ENCODE measurements around the gene OR1J4. TPM values are rescaled to one million over a fixed set of nuclear protein-coding genes. Genes with fewer than 3 reads are reported as not detected.
"Not testable (repeated sequence)": the region's sequence is repeated elsewhere in the genome, so short reads cannot be mapped to it uniquely, and the experiment has no call there.

Gene OR1J4
- total RNA-seq (2014; rRNA removed; shearing (Covaris generic)) = not detected in 2 replicates

GRCh38 chr9:122518841-122519240 lies at the start of gene OR1J4:
OR1J4 (plus strand) TSS chr9:122519141; CDS start chr9:122519141, 0 bp downstream.
- DNase-seq (ENCODE audit: low read depth) = no peak

DNA sequence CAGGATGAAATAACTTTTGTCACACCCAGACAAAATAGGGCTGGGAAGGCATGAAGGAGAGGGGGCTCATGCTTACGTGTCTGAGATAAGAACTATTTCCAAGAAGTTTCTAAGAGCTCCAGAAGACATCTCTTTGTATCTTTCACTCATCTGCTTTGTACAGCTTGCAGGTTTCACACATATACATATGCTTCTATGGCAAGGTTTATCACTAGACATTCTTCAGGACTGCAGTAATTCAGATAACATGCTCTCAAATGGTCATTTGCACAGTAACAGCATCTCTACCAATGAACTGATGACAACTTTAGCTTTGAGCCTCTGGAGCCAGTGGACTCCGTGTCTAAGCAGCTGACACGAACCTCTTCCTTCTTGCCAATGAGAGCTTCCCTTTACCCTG lies 44.4 kb upstream of the OR1J4 start:
- no peak for DNase-seq (ENCODE audit: low read depth)

DNA sequence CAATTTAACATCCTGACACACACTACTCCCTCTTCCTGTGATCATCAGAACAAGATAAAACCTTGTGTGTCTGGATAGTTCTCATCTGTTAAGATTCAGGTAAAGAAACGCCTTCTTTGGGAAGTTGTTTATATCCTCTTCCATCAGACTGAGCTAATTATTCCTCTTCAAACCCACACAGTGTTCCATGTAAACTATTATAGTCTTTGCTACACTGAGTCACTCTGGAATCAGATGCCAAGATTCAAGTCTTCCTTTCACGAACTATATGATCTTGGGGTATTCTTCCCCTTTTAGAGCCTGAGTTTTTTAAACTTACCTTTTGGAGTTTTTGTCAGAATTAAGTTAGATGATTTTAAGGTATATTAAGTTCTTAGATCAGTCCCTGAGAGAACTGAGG lies 43.2 kb upstream of the OR1J4 start:
- DNase-seq (ENCODE audit: low read depth) = no peak

DNA sequence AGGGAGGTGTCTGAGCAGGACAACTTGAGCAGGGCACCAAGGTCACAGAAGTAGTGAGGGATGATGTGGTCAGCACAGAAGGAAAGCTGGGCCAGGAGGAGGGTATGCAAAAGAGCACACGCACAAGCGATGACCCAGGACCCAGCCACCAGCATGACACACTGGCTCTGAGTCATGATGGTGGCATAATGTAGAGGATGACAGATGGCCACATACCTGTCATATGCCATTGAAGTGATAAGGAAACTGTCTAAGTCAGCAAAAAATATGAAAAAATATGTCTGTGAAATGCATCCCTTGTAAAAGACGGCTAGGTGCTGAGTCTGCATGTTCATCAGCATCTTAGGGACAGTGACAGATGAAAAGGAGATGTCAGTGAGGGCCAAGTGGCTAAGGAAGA lies 41.6 kb upstream of the OR1J4 start:
- no peak for DNase-seq (ENCODE audit: low read depth)

DNA sequence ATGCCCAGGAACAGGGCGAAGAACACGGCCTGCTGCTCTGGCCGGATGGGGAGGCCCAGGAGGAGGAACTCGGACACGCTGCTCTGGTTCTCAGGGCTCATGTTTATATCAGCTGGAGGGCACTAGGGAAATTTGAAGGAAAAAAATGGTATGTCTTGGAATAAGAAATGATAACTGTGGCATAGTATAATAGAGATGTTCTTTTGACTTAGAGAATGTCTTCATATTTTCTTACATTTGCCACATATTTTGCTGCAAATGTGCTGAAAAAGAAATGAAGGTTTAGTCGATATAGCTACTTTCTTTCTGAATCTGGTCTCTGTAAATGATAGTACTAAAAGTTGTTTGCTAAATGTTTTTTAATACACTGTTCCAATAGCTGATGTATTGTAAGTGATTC lies 41.1 kb upstream of the OR1J4 start, which contains the start of gene OR1J1:
OR1J1 (minus strand) TSS at position 101 of the 400 bp plus-strand sequence; CDS start at position 101, 0 bp downstream.
- no peak for DNase-seq (ENCODE audit: low read depth)

- DNase-seq (ENCODE audit: low read depth) = no peak
Measured at GRCh38 chr9:122479062-122479461, 39.9 kb upstream of the OR1J4 start.

GRCh38 chr9:122498883-122499288 lies 20.1 kb upstream of the OR1J4 start:
- peak; percentile 62 for DNase-seq (ENCODE audit: low read depth)

- DNase-seq (ENCODE audit: low read depth) = no peak
Measured at GRCh38 chr9:122506964-122507363, 12.0 kb upstream of the OR1J4 start.

DNA sequence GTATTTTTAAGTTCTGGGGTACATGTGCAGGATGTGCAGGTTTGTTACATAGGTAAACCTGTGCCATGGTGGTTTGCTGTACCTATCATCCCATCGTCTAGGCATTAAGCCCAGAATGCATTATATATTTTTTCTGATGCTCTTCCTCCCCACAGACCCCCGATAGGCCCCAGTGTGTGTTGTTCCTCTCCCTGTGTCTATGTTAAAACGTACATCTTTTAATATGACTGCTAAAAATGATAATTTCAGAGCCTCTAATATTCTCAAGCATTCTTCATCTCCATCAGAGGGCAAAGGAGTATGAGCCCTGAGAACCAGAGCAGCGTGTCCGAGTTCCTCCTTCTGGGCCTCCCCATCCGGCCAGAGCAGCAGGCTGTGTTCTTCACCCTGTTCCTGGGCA lies 8.4 kb upstream of the OR1J4 start, which contains the start of gene OR1J2:
OR1J2 (plus strand) TSS at position 301 of the 400 bp plus-strand sequence; CDS start at position 301, 0 bp downstream.
- DNase-seq (ENCODE audit: low read depth) = no peak

GRCh38 chr9:122518226-122518625 lies 715 bp upstream of the OR1J4 start:
- DNase-seq (ENCODE audit: low read depth) = no peak

- DNase-seq (ENCODE audit: low read depth) = no peak
Measured at GRCh38 chr9:122519376-122519775, 435 bp downstream of the OR1J4 start.

- DNase-seq (ENCODE audit: low read depth) = no peak
Measured at GRCh38 chr9:122526602-122527001, 7.7 kb downstream of the OR1J4 start.

DNA sequence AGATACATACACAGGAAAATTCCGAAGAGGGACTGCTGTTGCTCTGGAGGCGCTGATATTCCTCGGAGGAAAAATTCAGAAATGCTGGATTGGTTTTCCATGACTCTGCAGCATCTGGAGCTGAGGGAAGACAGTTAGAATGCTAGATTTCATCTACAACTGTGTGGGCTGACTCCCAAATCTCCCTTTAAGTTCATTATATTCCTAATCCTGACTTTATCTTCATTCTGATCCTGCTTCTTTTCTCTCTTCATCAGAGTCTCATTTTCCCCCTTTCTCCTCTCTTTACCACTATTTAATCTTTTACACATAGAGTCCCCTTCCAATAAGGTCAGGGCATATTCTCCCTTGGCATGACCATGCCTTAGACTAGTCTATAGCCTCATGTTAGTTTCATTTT lies 8.3 kb downstream of the OR1J4 start, which contains the start of gene OR1N1:
OR1N1 (minus strand) TSS at position 101 of the 400 bp plus-strand sequence; CDS start at position 101, 0 bp downstream.
- DNase-seq (ENCODE audit: low read depth) = no peak

GRCh38 chr9:122531157-122531556 lies 12.2 kb downstream of the OR1J4 start:
- DNase-seq (ENCODE audit: low read depth) = not testable (repeated sequence)

- no peak for DNase-seq (ENCODE audit: low read depth)
Measured at GRCh38 chr9:122536134-122536533, 17.2 kb downstream of the OR1J4 start.

DNA sequence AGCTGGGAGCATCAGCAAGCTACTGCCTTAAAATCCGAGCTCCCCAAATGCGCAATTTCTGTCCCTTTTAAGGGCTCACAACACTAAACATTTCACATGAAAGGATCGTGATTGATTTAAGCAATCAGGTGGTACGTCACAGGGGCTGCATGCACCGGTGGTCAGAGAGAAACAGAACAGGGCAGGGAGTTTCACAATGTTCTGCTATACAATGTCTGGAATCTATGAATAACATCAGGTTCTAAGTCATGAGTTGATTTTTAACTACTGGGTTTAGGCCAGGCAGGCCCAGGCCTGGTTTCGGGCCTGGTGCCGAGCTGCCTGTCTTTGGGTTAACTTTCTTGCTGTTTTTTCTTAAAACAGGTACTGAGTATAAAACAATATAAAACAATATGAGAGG lies 18.1 kb downstream of the OR1J4 start:
- DNase-seq (ENCODE audit: low read depth) = not testable (repeated sequence)

DNA sequence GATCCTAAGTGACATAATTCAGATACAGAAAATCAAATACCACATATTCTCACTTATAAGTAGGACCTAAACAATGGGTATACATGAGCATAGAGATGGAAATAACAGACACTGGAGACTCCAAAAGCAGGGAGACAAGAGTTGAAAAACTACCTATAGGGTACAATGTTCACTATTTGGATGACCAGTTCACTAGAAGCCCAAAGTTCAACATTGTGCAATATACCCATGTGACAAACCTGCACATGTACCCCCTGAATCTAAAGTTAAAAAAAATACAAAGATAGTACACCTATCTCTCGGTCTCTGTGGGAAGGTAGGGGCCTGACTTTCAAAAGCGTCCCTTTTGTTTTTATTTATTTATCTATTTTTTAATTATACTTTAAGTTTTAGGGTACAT lies 19.8 kb downstream of the OR1J4 start:
- no peak for DNase-seq (ENCODE audit: low read depth)

DNA sequence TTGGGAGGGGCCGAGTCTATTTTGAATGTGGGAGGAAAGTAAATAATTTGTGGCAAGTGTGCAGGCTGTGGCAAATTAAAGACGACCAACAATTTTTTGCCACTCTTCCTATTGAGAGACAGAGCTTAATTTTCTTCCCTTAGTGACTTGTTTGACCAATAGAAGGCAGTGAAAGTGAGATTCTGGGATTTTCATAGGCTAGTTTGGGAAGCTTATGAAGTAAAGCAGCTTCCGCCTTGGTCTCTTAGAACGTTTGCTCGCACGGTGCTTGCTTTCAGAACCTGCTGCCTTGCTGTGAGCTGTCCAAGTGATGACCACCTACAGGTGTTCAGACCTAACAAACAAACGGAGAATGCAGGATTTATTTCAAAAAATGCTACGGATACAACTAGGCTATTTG lies 27.3 kb downstream of the OR1J4 start:
- peak; percentile 23 for DNase-seq (ENCODE audit: low read depth)

- no peak for DNase-seq (ENCODE audit: low read depth)
Measured at GRCh38 chr9:122551371-122551770, 32.4 kb downstream of the OR1J4 start.

DNA sequence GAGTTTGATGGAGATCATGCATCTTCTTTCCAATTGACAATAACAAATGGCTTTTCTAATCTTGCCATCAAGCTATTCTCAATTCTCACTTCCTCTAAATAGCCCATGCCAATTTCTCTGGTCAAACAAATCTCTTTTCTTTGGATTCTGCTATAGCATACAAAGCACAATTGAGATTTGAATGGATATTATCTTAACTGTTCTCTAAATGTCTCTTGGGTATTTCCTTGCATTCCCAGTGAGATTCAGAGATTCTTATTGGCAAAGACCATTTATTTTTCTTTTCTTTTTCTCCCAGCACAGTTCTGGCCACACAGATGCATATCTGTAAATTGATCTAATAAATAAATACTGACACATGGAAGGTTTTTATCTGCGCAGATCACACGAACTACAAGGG lies 33.9 kb downstream of the OR1J4 start, which contains the start of gene OR1N2:
OR1N2 (plus strand) TSS at position 301 of the 400 bp plus-strand sequence. CDS start 100 bp downstream, outside the sequence.
- no peak for DNase-seq (ENCODE audit: low read depth)

- DNase-seq (ENCODE audit: low read depth) = no peak
Measured at GRCh38 chr9:122561446-122561845, 42.5 kb downstream of the OR1J4 start.

- DNase-seq (ENCODE audit: low read depth) = no peak
Measured at GRCh38 chr9:122562134-122562760, 43.3 kb downstream of the OR1J4 start.

- no peak for DNase-seq (ENCODE audit: low read depth)
Measured at GRCh38 chr9:122567901-122568300, 49.0 kb downstream of the OR1J4 start.

All from RPMI7951 (cell line).